MM.1S (cell line): Measurements from ENCODE around the gene PRM3.
A peak's percentile ranks its signal among the peaks of the same experiment; 100 is the strongest.

ENCODE experiments used
- DNase-seq: peaks from one replicate; pipeline ENCODE4 v3.0.0-alpha.2; 2015
- H2AFZ ChIP-seq: fragments of 300-600 bp; sonication (generic); 2 replicates; pipeline ENCODE4 v1.6.0; 2016; ENCODE audit warnings: antibody characterized with exemption, low read length
- H3F3A ChIP-seq: fragments of 300-600 bp; sonication (generic); 2 replicates; pipeline ENCODE4 v1.6.1; 2016; ENCODE audit warnings: mild to moderate bottlenecking, antibody characterized with exemption, low read length, moderate library complexity, mixed read lengths; ENCODE audit not compliant: insufficient read depth
- H3K27ac ChIP-seq: fragments of 300-600 bp; sonication (generic); 2 replicates; pipeline ENCODE4 v1.5.1; 2016; ENCODE audit warnings: mild to moderate bottlenecking, low read length
- H3K27me3 ChIP-seq: fragments of 300-600 bp; sonication (generic); replicated peaks from 2 replicates; pipeline ENCODE4 v1.6.0; 2016; ENCODE audit warnings: low read length; ENCODE audit not compliant: insufficient read depth
- H3K36me3 ChIP-seq: fragments of 300-600 bp; sonication (generic); replicated peaks from 2 replicates; pipeline ENCODE4 v1.6.1; 2016; ENCODE audit warnings: mild to moderate bottlenecking, low read length, mixed read lengths; ENCODE audit not compliant: insufficient read depth
- H3K4me1 ChIP-seq: fragments of 300-600 bp; sonication (generic); 2 replicates; pipeline ENCODE4 v1.6.1; 2016; ENCODE audit warnings: low read length, mixed read lengths
- H3K4me2 ChIP-seq: fragments of 300-600 bp; sonication (generic); 2 replicates; pipeline ENCODE4 v1.6.0; 2016; ENCODE audit warnings: low read depth, low read length
- H3K4me3 ChIP-seq: fragments of 300-600 bp; sonication (generic); 2 replicates; pipeline ENCODE4 v1.5.1; 2016; ENCODE audit warnings: low read length, mixed read lengths
- H3K79me2 ChIP-seq: fragments of 300-600 bp; sonication (generic); 2 replicates; pipeline ENCODE4 v1.6.1; 2016; ENCODE audit warnings: mixed run types, low read length, mixed read lengths
- H3K9ac ChIP-seq: fragments of 300-600 bp; sonication (generic); 2 replicates; pipeline ENCODE4 v1.6.1; 2016; ENCODE audit warnings: low read length, mixed read lengths
- H3K9me2 ChIP-seq: fragments of 300-600 bp; sonication (generic); replicated peaks from 2 replicates; pipeline ENCODE4 v1.6.1; 2016; ENCODE audit warnings: mild to moderate bottlenecking, low read length, mixed read lengths; ENCODE audit not compliant: insufficient read depth
- H3K9me3 ChIP-seq: fragments of 300-600 bp; sonication (generic); replicated peaks from 2 replicates; pipeline ENCODE4 v1.6.1; 2016; ENCODE audit warnings: mild to moderate bottlenecking, low read length, mixed read lengths; ENCODE audit not compliant: insufficient read depth
- H4K20me1 ChIP-seq: fragments of 300-600 bp; sonication (generic); 2 replicates; pipeline ENCODE4 v1.6.1; 2016; ENCODE audit warnings: mild to moderate bottlenecking, low read length, moderate library complexity, mixed read lengths; ENCODE audit not compliant: insufficient read depth
- CTCF ChIP-seq: fragments of 300-600 bp; sonication (generic); IDR thresholded peaks from 2 replicates; pipeline ENCODE4 v1.5.1; 2016; ENCODE audit warnings: antibody characterized with exemption, low read length, mixed read lengths
- EZH2 ChIP-seq: fragments of 300-600 bp; sonication (generic); optimal IDR thresholded peaks from 2 replicates; pipeline ENCODE3; 2017; ENCODE audit warnings: low read depth, mild to moderate bottlenecking, antibody characterized with exemption, low read length, mixed read lengths
- EZH2phosphoT487 ChIP-seq: fragments of 300-600 bp; sonication (generic); IDR thresholded peaks from 2 replicates; pipeline ENCODE4 v1.6.1; 2018; ENCODE audit warnings: antibody characterized with exemption, low read length

The PRM3 gene

GRCh38 chr16:11224894-11225676 is 48.3 kb downstream of the PRM3 start:
- peak overlapping the region; percentile 89 for H3K4me2 ChIP-seq
- no peaks in the 10 kb centered on the region for H3K9me3 ChIP-seq
- TF ChIP-seq CTCF (0 out of 2 replicates have a peak, but pooled peaks have one; percentile 6), EZH2 (no peak)
- no peaks in the 10 kb centered on the region for H3K36me3 ChIP-seq
- peaks cover 15% of the 10 kb centered on the region for H3K4me1 ChIP-seq
- H2AFZ ChIP-seq, result peak overlapping the region; percentile 8; the same call in 1 of the 2 replicates
- H3K27ac ChIP-seq, result no peak overlapping the region
- H3K4me3 ChIP-seq, result peak overlapping the region; percentile 44
- peak; percentile 79 for DNase-seq
- H3K9me2 ChIP-seq, result no peaks in the 10 kb centered on the region
- H3K27me3 ChIP-seq, result peaks cover 6% of the 10 kb centered on the region; the same call in 1 of the 2 replicates
- no peak overlapping the region for H3K9ac ChIP-seq
- no peaks in the 10 kb centered on the region for H4K20me1 ChIP-seq
- no peaks in the 10 kb centered on the region for H3F3A ChIP-seq
- no peaks in the 10 kb centered on the region for H3K79me2 ChIP-seq

- Histone ChIP-seq H3K9me3 (no peaks in the 10 kb centered on the region), H4K20me1 (no peaks in the 10 kb centered on the region), H3K9me2 (no peaks in the 10 kb centered on the region), H3F3A (no peaks in the 10 kb centered on the region), H3K4me1 (peaks cover 17% of the 10 kb centered on the region), H3K9ac (no peak overlapping the region), H3K27me3 (peaks cover 6% of the 10 kb centered on the region; the same call in 1 of the 2 replicates), H3K4me2 (peak overlapping the region; percentile 89; the same call in 1 of the 2 replicates), H3K36me3 (no peaks in the 10 kb centered on the region), H3K79me2 (no peaks in the 10 kb centered on the region), H2AFZ (no peak overlapping the region), H3K4me3 (no peak overlapping the region), H3K27ac (no peak overlapping the region)
- TF ChIP-seq CTCF (no peak), EZH2phosphoT487 (no peak), EZH2 (no peak)
- no peak for DNase-seq
These were observed 49.1 kb downstream of the PRM3 start for GRCh38 chr16:11224096-11224893.
